ENCODE data around the gene RXFP3.
A peak's percentile ranks its signal among the peaks of the same experiment; 100 is the strongest.
"Not testable (repeated sequence)": the region's sequence is repeated elsewhere in the genome, so short reads cannot be mapped to it uniquely, and the experiment has no call there.

Gene RXFP3

GRCh38 chr5:33906248-33906647 is 29.9 kb upstream of the RXFP3 start:
- not testable (repeated sequence) for H3K4me2 ChIP-seq (ENCODE audit: low read length); H3K36me3 ChIP-seq (ENCODE audit: insufficient read depth, low read length); H3K4me1 ChIP-seq (ENCODE audit: control insufficient read depth, insufficient read depth, low read length); H3K4me3 ChIP-seq (ENCODE audit: low read length); H3K9ac ChIP-seq (ENCODE audit: low read depth, low read length); H3K9me3 ChIP-seq (replicated peaks; ENCODE audit: low read length)
- peaks cover 18% of the 10 kb centered on the region for H3K27me3 ChIP-seq (ENCODE audit: control insufficient read depth, insufficient read depth, low read length)

- peaks cover 32% of the 10 kb centered on the region for H3K27me3 ChIP-seq (ENCODE audit: control insufficient read depth, insufficient read depth, low read length)
- H3K4me1 ChIP-seq (ENCODE audit: control insufficient read depth, insufficient read depth, low read length): not testable (repeated sequence)
Measured at GRCh38 chr5:33914844-33915243, 21.3 kb upstream of the RXFP3 start.

DNA sequence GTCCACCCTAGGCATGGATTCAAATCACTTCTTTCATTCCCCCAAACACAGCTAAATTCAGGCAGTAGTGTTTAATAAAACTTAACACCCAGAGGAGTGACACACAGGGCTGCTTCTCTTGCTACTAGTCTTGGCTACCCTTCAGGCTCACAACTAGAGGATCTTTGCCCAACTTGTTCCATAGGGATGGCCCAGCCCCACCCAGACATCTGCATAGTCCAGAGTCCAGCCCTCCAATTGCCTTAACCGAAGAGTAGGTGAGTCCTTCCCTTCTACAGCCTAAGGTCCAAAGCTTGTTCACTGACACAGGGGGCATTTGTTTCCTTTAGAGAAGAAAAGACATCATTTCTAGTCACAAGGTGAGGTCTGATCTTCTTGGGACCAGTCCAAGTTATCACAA is 15.2 kb upstream of the RXFP3 start:
- peaks cover 18% of the 10 kb centered on the region for H3K27me3 ChIP-seq (ENCODE audit: control insufficient read depth, insufficient read depth, low read length)
- H3K9me3 ChIP-seq (replicated peaks; ENCODE audit: low read length): no peaks in the 10 kb centered on the region
- no peak overlapping the region for H3K9ac ChIP-seq (ENCODE audit: low read depth, low read length)
- no peaks in the 10 kb centered on the region for H3K36me3 ChIP-seq (ENCODE audit: insufficient read depth, low read length)
- H3K4me3 ChIP-seq (ENCODE audit: low read length): no peak overlapping the region
- no peaks in the 10 kb centered on the region for H3K4me1 ChIP-seq (ENCODE audit: control insufficient read depth, insufficient read depth, low read length)
- H3K4me2 ChIP-seq (ENCODE audit: low read length): no peak overlapping the region

More at GRCh38 chr5:33914844-33915243, 21.3 kb upstream of the RXFP3 start:
- H3K9ac ChIP-seq (ENCODE audit: low read depth, low read length); H3K9me3 ChIP-seq (replicated peaks; ENCODE audit: low read length); H3K4me2 ChIP-seq (ENCODE audit: low read length); H3K36me3 ChIP-seq (ENCODE audit: insufficient read depth, low read length); H3K4me3 ChIP-seq (ENCODE audit: low read length): not testable (repeated sequence)

DNA sequence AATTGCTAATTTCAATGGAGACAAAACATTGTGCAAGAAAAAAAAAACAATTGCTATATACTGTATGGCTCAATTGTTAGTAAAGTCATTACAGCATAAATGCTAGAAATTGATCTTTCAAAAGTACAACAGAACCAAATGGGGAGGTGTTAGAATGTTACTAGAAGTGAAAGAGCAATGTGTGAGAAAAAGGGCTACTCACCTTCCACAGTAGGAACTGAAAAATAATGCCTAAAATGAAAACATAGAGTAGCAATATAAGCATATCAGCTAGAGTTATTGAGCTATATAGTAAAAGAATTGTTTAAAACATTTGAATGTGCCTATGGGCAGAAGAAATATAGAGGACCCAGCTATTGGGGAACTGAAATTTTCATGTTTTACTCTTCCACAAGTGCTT is 10.9 kb upstream of the RXFP3 start:
- peaks cover 15% of the 10 kb centered on the region for H3K27me3 ChIP-seq (ENCODE audit: control insufficient read depth, insufficient read depth, low read length)
- H3K4me3 ChIP-seq (ENCODE audit: low read length): no peak overlapping the region
- no peak overlapping the region for H3K4me2 ChIP-seq (ENCODE audit: low read length)
- no peak overlapping the region for H3K9ac ChIP-seq (ENCODE audit: low read depth, low read length)
- no peaks in the 10 kb centered on the region for H3K9me3 ChIP-seq (replicated peaks; ENCODE audit: low read length)
- no peaks in the 10 kb centered on the region for H3K4me1 ChIP-seq (ENCODE audit: control insufficient read depth, insufficient read depth, low read length)
- no peaks in the 10 kb centered on the region for H3K36me3 ChIP-seq (ENCODE audit: insufficient read depth, low read length)

DNA sequence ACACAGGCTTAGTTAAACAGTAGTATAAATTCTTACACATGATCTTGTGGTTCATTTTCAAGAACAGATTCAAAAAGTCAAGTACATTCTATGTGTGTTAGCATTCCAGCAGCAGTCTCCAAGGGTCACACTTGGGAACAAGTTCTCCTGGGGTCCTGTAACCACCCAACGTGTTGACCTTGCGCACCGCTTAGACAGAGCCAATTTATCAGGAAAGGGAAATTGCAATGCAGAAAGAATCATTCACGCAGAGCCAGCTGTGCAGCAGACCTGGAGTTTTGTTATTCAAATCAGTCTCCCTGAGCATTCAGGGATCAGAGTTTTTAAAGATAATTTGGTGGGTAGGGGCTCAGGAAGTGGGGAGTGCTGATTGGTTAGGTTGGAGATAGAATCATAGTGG is 8.5 kb upstream of the RXFP3 start:
- Histone ChIP-seq H3K9me3 (replicated peaks; ENCODE audit: low read length) (no peaks in the 10 kb centered on the region), H3K4me2 (ENCODE audit: low read length) (no peak overlapping the region), H3K27me3 (ENCODE audit: control insufficient read depth, insufficient read depth, low read length) (peaks cover 5% of the 10 kb centered on the region), H3K4me1 (ENCODE audit: control insufficient read depth, insufficient read depth, low read length) (no peaks in the 10 kb centered on the region), H3K9ac (ENCODE audit: low read depth, low read length) (no peak overlapping the region), H3K4me3 (ENCODE audit: low read length) (no peak overlapping the region), H3K36me3 (ENCODE audit: insufficient read depth, low read length) (no peaks in the 10 kb centered on the region)

- no peaks in the 10 kb centered on the region for H3K27me3 ChIP-seq (ENCODE audit: control insufficient read depth, insufficient read depth, low read length)
Measured at GRCh38 chr5:33928283-33928682, 7.9 kb upstream of the RXFP3 start.

GRCh38 chr5:33929925-33930690 is 6.1 kb upstream of the RXFP3 start:
- Histone ChIP-seq H3K4me2 (ENCODE audit: low read length) (no peak overlapping the region), H3K27me3 (ENCODE audit: control insufficient read depth, insufficient read depth, low read length) (no peaks in the 10 kb centered on the region), H3K9me3 (replicated peaks; ENCODE audit: low read length) (no peaks in the 10 kb centered on the region), H3K9ac (ENCODE audit: low read depth, low read length) (no peak overlapping the region), H3K4me1 (ENCODE audit: control insufficient read depth, insufficient read depth, low read length) (peaks cover 9% of the 10 kb centered on the region), H3K36me3 (ENCODE audit: insufficient read depth, low read length) (no peaks in the 10 kb centered on the region), H3K4me3 (ENCODE audit: low read length) (no peak overlapping the region)

More at GRCh38 chr5:33928283-33928682, 7.9 kb upstream of the RXFP3 start:
- Histone ChIP-seq H3K4me1 (ENCODE audit: control insufficient read depth, insufficient read depth, low read length) (no peaks in the 10 kb centered on the region), H3K9me3 (replicated peaks; ENCODE audit: low read length) (no peaks in the 10 kb centered on the region), H3K36me3 (ENCODE audit: insufficient read depth, low read length) (no peaks in the 10 kb centered on the region), H3K4me3 (ENCODE audit: low read length) (no peak overlapping the region), H3K9ac (ENCODE audit: low read depth, low read length) (no peak overlapping the region), H3K4me2 (ENCODE audit: low read length) (no peak overlapping the region)

DNA sequence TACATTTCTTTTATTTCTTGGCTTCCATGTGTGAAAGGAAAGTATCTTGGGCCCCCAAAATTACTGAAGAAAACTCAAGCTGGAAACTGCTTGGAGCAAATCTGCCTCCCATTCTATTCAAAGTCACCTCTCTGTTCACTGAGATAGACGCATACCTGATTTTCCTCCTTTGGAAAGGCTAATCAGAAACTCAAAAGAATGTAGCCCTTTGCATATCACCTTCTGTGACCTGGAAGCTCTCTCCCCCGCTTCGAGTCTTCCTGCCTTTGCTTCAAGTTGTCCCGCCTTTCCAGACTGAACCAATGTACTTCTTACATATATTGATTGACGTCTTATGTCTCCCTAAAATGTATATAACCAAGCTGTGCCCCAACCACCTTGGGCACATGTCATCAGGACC is 5.0 kb upstream of the RXFP3 start:
- Histone ChIP-seq H3K4me2 (ENCODE audit: low read length) (no peak overlapping the region), H3K36me3 (ENCODE audit: insufficient read depth, low read length) (no peaks in the 10 kb centered on the region), H3K27me3 (ENCODE audit: control insufficient read depth, insufficient read depth, low read length) (peaks cover 2% of the 10 kb centered on the region), H3K4me3 (ENCODE audit: low read length) (no peak overlapping the region), H3K9ac (ENCODE audit: low read depth, low read length) (no peak overlapping the region), H3K9me3 (replicated peaks; ENCODE audit: low read length) (no peaks in the 10 kb centered on the region), H3K4me1 (ENCODE audit: control insufficient read depth, insufficient read depth, low read length) (peaks cover 11% of the 10 kb centered on the region)

GRCh38 chr5:33933723-33934169 is 2.4 kb upstream of the RXFP3 start:
- peaks cover 12% of the 10 kb centered on the region for H3K4me1 ChIP-seq (ENCODE audit: control insufficient read depth, insufficient read depth, low read length)
- no peak overlapping the region for H3K4me3 ChIP-seq (ENCODE audit: low read length)
- H3K9me3 ChIP-seq (replicated peaks; ENCODE audit: low read length): no peaks in the 10 kb centered on the region
- no peak overlapping the region for H3K9ac ChIP-seq (ENCODE audit: low read depth, low read length)
- peaks cover 28% of the 10 kb centered on the region for H3K27me3 ChIP-seq (ENCODE audit: control insufficient read depth, insufficient read depth, low read length)
- H3K36me3 ChIP-seq (ENCODE audit: insufficient read depth, low read length): no peaks in the 10 kb centered on the region
- no peak overlapping the region for H3K4me2 ChIP-seq (ENCODE audit: low read length)

DNA sequence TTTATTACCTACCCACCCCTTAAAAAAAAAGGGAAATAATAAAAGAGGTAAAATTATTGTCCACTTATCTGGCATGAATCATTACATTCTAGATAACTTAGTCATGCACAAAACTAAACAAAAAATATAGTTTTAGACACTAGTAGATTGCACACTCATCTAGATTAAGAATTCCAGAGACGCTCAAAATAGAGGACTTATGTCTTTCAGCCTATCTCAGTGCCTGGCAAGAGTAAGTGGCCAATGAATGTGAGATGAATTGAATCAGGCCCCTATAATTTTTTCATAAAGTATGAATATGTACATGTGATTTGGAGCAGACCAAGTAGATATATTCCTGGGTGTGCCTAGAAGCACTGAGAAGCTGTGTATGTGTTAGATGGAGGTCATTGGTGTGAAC is 2.0 kb upstream of the RXFP3 start:
- H3K4me1 ChIP-seq (ENCODE audit: control insufficient read depth, insufficient read depth, low read length): peaks cover 12% of the 10 kb centered on the region
- H3K9ac ChIP-seq (ENCODE audit: low read depth, low read length): no peak overlapping the region
- no peak overlapping the region for H3K4me2 ChIP-seq (ENCODE audit: low read length)
- H3K4me3 ChIP-seq (ENCODE audit: low read length): no peak overlapping the region
- no peaks in the 10 kb centered on the region for H3K36me3 ChIP-seq (ENCODE audit: insufficient read depth, low read length)
- peaks cover 31% of the 10 kb centered on the region for H3K27me3 ChIP-seq (ENCODE audit: control insufficient read depth, insufficient read depth, low read length)
- H3K9me3 ChIP-seq (replicated peaks; ENCODE audit: low read length): no peaks in the 10 kb centered on the region

GRCh38 chr5:33936004-33936380 is 194 bp upstream of the RXFP3 start:
- H3K4me1 ChIP-seq (ENCODE audit: control insufficient read depth, insufficient read depth, low read length): peaks cover 12% of the 10 kb centered on the region
- peaks cover 50% of the 10 kb centered on the region for H3K27me3 ChIP-seq (ENCODE audit: control insufficient read depth, insufficient read depth, low read length)
- H3K4me2 ChIP-seq (ENCODE audit: low read length): peak overlapping the region; percentile 92
- H3K9me3 ChIP-seq (replicated peaks; ENCODE audit: low read length): no peaks in the 10 kb centered on the region
- H3K36me3 ChIP-seq (ENCODE audit: insufficient read depth, low read length): no peaks in the 10 kb centered on the region
- peak overlapping the region; percentile 69 for H3K4me3 ChIP-seq (ENCODE audit: low read length)
- H3K9ac ChIP-seq (ENCODE audit: low read depth, low read length): no peak overlapping the region

DNA sequence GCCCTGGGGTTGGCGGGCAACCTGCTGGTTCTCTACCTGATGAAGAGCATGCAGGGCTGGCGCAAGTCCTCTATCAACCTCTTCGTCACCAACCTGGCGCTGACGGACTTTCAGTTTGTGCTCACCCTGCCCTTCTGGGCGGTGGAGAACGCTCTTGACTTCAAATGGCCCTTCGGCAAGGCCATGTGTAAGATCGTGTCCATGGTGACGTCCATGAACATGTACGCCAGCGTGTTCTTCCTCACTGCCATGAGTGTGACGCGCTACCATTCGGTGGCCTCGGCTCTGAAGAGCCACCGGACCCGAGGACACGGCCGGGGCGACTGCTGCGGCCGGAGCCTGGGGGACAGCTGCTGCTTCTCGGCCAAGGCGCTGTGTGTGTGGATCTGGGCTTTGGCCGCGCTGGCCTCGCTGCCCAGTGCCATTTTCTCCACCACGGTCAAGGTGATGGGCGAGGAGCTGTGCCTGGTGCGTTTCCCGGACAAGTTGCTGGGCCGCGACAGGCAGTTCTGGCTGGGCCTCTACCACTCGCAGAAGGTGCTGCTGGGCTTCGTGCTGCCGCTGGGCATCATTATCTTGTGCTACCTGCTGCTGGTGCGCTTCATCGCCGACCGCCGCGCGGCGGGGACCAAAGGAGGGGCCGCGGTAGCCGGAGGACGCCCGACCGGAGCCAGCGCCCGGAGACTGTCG is 976 bp downstream of the RXFP3 start:
- Histone ChIP-seq H3K27me3 (ENCODE audit: control insufficient read depth, insufficient read depth, low read length) (peaks cover 61% of the 10 kb centered on the region), H3K4me3 (ENCODE audit: low read length) (no peak overlapping the region), H3K9ac (ENCODE audit: low read depth, low read length) (no peak overlapping the region)

More for the DNA sequence above, 976 bp downstream of the RXFP3 start:
- peak overlapping the region; percentile 92 for H3K4me2 ChIP-seq (ENCODE audit: low read length)
- H3K4me1 ChIP-seq (ENCODE audit: control insufficient read depth, insufficient read depth, low read length): peaks cover 12% of the 10 kb centered on the region
- no peaks in the 10 kb centered on the region for H3K9me3 ChIP-seq (replicated peaks; ENCODE audit: low read length)
- no peaks in the 10 kb centered on the region for H3K36me3 ChIP-seq (ENCODE audit: insufficient read depth, low read length)
